ENCODE results near the gene CLCNKA. TPM values are rescaled to one million over a fixed set of nuclear protein-coding genes. Genes with fewer than 3 reads are reported as not detected.
"Not testable (repeated sequence)": the region's sequence is repeated elsewhere in the genome, so short reads cannot be mapped to it uniquely, and the experiment has no call there.

Gene CLCNKA
- total and polyA plus RNA-seq, 5 donors from 2014 or later = not detected

- Mint-ChIP-seq H3K4me1 (no peaks in the 10 kb centered on the region), H3K27me3 (peaks cover 11% of the 10 kb centered on the region), H3K9me3 (no peaks in the 10 kb centered on the region), H3K4me3 (no peak overlapping the region), H3K36me3 (no peaks in the 10 kb centered on the region), H3K27ac (no peak overlapping the region)
- Histone ChIP-seq H3K4me1 (ENCODE audit: control insufficient read depth, insufficient read depth, low read length, poor library complexity, severe bottlenecking) (no peaks in the 10 kb centered on the region), H3K27ac (ENCODE audit: insufficient read depth, low read length, poor library complexity, severe bottlenecking) (no peak overlapping the region), H3K27me3 (ENCODE audit: control insufficient read depth, insufficient read depth, low read length) (no peaks in the 10 kb centered on the region), H3K36me3 (ENCODE audit: control insufficient read depth, insufficient read depth, low read length) (no peaks in the 10 kb centered on the region), H3K9me3 (ENCODE audit: control insufficient read depth in 2 of 2, low read length in 2 of 2) (no peaks in the 10 kb centered on the region), H3K4me3 (ENCODE audit: low read depth, low read length) (no peak overlapping the region)
- no peak for ATAC-seq (ENCODE audit: low read depth in 2 of 2)
- DNase-seq = no peak
Measured at GRCh38 chr1:16042096-16042495, 20.3 kb downstream of the CLCNKA start.

GRCh38 chr1:16042654-16043053, 20.8 kb downstream of the CLCNKA start:
- ATAC-seq (ENCODE audit: low read depth in 2 of 2); H3K27ac ChIP-seq (ENCODE audit: insufficient read depth, low read length, poor library complexity, severe bottlenecking); H3K4me1 Mint-ChIP-seq; H3K27me3 ChIP-seq (ENCODE audit: control insufficient read depth, insufficient read depth, low read length); H3K4me3 ChIP-seq (ENCODE audit: low read depth, low read length); H3K9me3 ChIP-seq (ENCODE audit: control insufficient read depth in 2 of 2, low read length in 2 of 2); H3K9me3 Mint-ChIP-seq; H3K36me3 Mint-ChIP-seq; H3K4me3 Mint-ChIP-seq; H3K36me3 ChIP-seq (ENCODE audit: control insufficient read depth, insufficient read depth, low read length); H3K27ac Mint-ChIP-seq; DNase-seq; H3K4me1 ChIP-seq (ENCODE audit: control insufficient read depth, insufficient read depth, low read length, poor library complexity, severe bottlenecking): not testable (repeated sequence)
- peaks cover 17% of the 10 kb centered on the region for H3K27me3 Mint-ChIP-seq

GRCh38 chr1:16043521-16043920, 21.7 kb downstream of the CLCNKA start, which contains the start of gene CLCNKB:
Gene CLCNKB (plus strand): TSS chr1:16043782. CDS start chr1:16044493, 711 bp downstream.
- no peaks in the 10 kb centered on the region for H3K9me3 Mint-ChIP-seq
- H3K27me3 Mint-ChIP-seq = peaks cover 20% of the 10 kb centered on the region
- no peak for ATAC-seq (ENCODE audit: low read depth in 2 of 2)
- no peaks in the 10 kb centered on the region for H3K4me1 Mint-ChIP-seq
- H3K27me3 ChIP-seq (ENCODE audit: control insufficient read depth, insufficient read depth, low read length) = no peaks in the 10 kb centered on the region
- H3K36me3 Mint-ChIP-seq = no peaks in the 10 kb centered on the region
- DNase-seq = no peak
- H3K4me3 Mint-ChIP-seq = peak within 1 kb of the TSS in 1 of 4 donors; percentile 15
- no peaks in the 10 kb centered on the region for H3K4me1 ChIP-seq (ENCODE audit: control insufficient read depth, insufficient read depth, low read length, poor library complexity, severe bottlenecking)
- H3K27ac ChIP-seq (ENCODE audit: insufficient read depth, low read length, poor library complexity, severe bottlenecking) = no peak within 1 kb of the TSS
- no peak within 1 kb of the TSS for H3K4me3 ChIP-seq (ENCODE audit: low read depth, low read length)
- H3K36me3 ChIP-seq (ENCODE audit: control insufficient read depth, insufficient read depth, low read length) = no peaks in the 10 kb centered on the region
- no peak within 1 kb of the TSS for H3K27ac Mint-ChIP-seq
- H3K9me3 ChIP-seq (ENCODE audit: control insufficient read depth in 2 of 2, low read length in 2 of 2) = no peaks in the 10 kb centered on the region

GRCh38 chr1:16043950-16044349, 22.1 kb downstream of the CLCNKA start:
- peaks cover 20% of the 10 kb centered on the region for H3K27me3 Mint-ChIP-seq
- H3K4me1 Mint-ChIP-seq = no peaks in the 10 kb centered on the region
- H3K27ac Mint-ChIP-seq = no peak overlapping the region
- Histone ChIP-seq H3K4me1 (ENCODE audit: control insufficient read depth, insufficient read depth, low read length, poor library complexity, severe bottlenecking) (no peaks in the 10 kb centered on the region), H3K9me3 (ENCODE audit: control insufficient read depth in 2 of 2, low read length in 2 of 2) (no peaks in the 10 kb centered on the region), H3K36me3 (ENCODE audit: control insufficient read depth, insufficient read depth, low read length) (no peaks in the 10 kb centered on the region), H3K4me3 (ENCODE audit: low read depth, low read length) (no peak overlapping the region), H3K27ac (ENCODE audit: insufficient read depth, low read length, poor library complexity, severe bottlenecking) (no peak overlapping the region), H3K27me3 (ENCODE audit: control insufficient read depth, insufficient read depth, low read length) (no peaks in the 10 kb centered on the region)
- DNase-seq (no peak), ATAC-seq (ENCODE audit: low read depth in 2 of 2) (no peak)
- no peaks in the 10 kb centered on the region for H3K9me3 Mint-ChIP-seq
- H3K4me3 Mint-ChIP-seq = peak overlapping the region in 1 of 4 donors; percentile 15
- H3K36me3 Mint-ChIP-seq = no peaks in the 10 kb centered on the region

GRCh38 chr1:16046842-16047241, 25.0 kb downstream of the CLCNKA start:
- Histone ChIP-seq H3K9me3 (ENCODE audit: control insufficient read depth in 2 of 2, low read length in 2 of 2) (no peaks in the 10 kb centered on the region), H3K27me3 (ENCODE audit: control insufficient read depth, insufficient read depth, low read length) (no peaks in the 10 kb centered on the region), H3K4me3 (ENCODE audit: low read depth, low read length) (no peak overlapping the region), H3K4me1 (ENCODE audit: control insufficient read depth, insufficient read depth, low read length, poor library complexity, severe bottlenecking) (no peaks in the 10 kb centered on the region), H3K36me3 (ENCODE audit: control insufficient read depth, insufficient read depth, low read length) (no peaks in the 10 kb centered on the region), H3K27ac (ENCODE audit: insufficient read depth, low read length, poor library complexity, severe bottlenecking) (no peak overlapping the region)
- H3K4me1 Mint-ChIP-seq = peaks cover 0 to 3% (median 0%) of the 10 kb centered on the region in 4 donors
- no peaks in the 10 kb centered on the region for H3K36me3 Mint-ChIP-seq
- H3K27me3 Mint-ChIP-seq = peaks cover 20% of the 10 kb centered on the region
- peaks cover 0 to 2% (median 0%) of the 10 kb centered on the region in 7 donors for H3K9me3 Mint-ChIP-seq
- H3K4me3 Mint-ChIP-seq = peak overlapping the region in 1 of 4 donors; percentile 57
- no peak for ATAC-seq (ENCODE audit: low read depth in 2 of 2)
- no peak for DNase-seq
- no peak overlapping the region for H3K27ac Mint-ChIP-seq

GRCh38 chr1:16047791-16048475, 26.1 kb downstream of the CLCNKA start:
- Mint-ChIP-seq H3K27ac (no peak overlapping the region), H3K4me3 (peak overlapping the region in 1 of 4 donors; percentile 16), H3K27me3 (peaks cover 20% of the 10 kb centered on the region), H3K4me1 (peaks cover 0 to 3% (median 0%) of the 10 kb centered on the region in 4 donors), H3K9me3 (peaks cover 0 to 2% (median 0%) of the 10 kb centered on the region in 7 donors), H3K36me3 (no peaks in the 10 kb centered on the region)
- DNase-seq (no peak), ATAC-seq (ENCODE audit: low read depth in 2 of 2) (no peak)
- Histone ChIP-seq H3K4me3 (ENCODE audit: low read depth, low read length) (no peak overlapping the region), H3K27me3 (ENCODE audit: control insufficient read depth, insufficient read depth, low read length) (no peaks in the 10 kb centered on the region), H3K9me3 (ENCODE audit: control insufficient read depth in 2 of 2, low read length in 2 of 2) (no peaks in the 10 kb centered on the region), H3K4me1 (ENCODE audit: control insufficient read depth, insufficient read depth, low read length, poor library complexity, severe bottlenecking) (no peaks in the 10 kb centered on the region), H3K27ac (ENCODE audit: insufficient read depth, low read length, poor library complexity, severe bottlenecking) (no peak overlapping the region), H3K36me3 (ENCODE audit: control insufficient read depth, insufficient read depth, low read length) (no peaks in the 10 kb centered on the region)

- DNase-seq (peak in 1 of 3 donors; percentile 33), ATAC-seq (ENCODE audit: low read depth in 2 of 2) (peak in 1 of 2 donors; percentile 22)
- no peak overlapping the region for H3K27ac Mint-ChIP-seq
- no peaks in the 10 kb centered on the region for H3K27me3 ChIP-seq (ENCODE audit: control insufficient read depth, insufficient read depth, low read length)
- peaks cover 0 to 2% (median 0%) of the 10 kb centered on the region in 7 donors for H3K9me3 Mint-ChIP-seq
- peaks cover 20% of the 10 kb centered on the region for H3K27me3 Mint-ChIP-seq
- peaks cover 0 to 3% (median 0%) of the 10 kb centered on the region in 4 donors for H3K4me1 Mint-ChIP-seq
- no peaks in the 10 kb centered on the region for H3K36me3 Mint-ChIP-seq
- no peaks in the 10 kb centered on the region for H3K4me1 ChIP-seq (ENCODE audit: control insufficient read depth, insufficient read depth, low read length, poor library complexity, severe bottlenecking)
- no peaks in the 10 kb centered on the region for H3K9me3 ChIP-seq (ENCODE audit: control insufficient read depth in 2 of 2, low read length in 2 of 2)
- no peak overlapping the region for H3K27ac ChIP-seq (ENCODE audit: insufficient read depth, low read length, poor library complexity, severe bottlenecking)
- H3K4me3 Mint-ChIP-seq = peak overlapping the region in 2 of 4 donors; percentile 31 to 50
- no peak overlapping the region for H3K4me3 ChIP-seq (ENCODE audit: low read depth, low read length)
- H3K36me3 ChIP-seq (ENCODE audit: control insufficient read depth, insufficient read depth, low read length) = no peaks in the 10 kb centered on the region
Measured at GRCh38 chr1:16048573-16049189, 26.8 kb downstream of the CLCNKA start.
